HEK293 (cell line): ENCODE results near the gene LIPE.

Source experiments
- HOXA7 ChIP-seq: sonication (generic); formaldehyde crosslinking; IDR thresholded peaks from 2 replicates; pipeline ENCODE4 v1.8.1; 2022; ENCODE audit warnings: missing genetic modification reagents, borderline replicate concordance
- REST ChIP-seq: fragments of 450-650 bp; formaldehyde crosslinking; IDR thresholded peaks from 2 replicates; pipeline ENCODE4 v1.5.1; 2016; ENCODE audit warnings: missing biosample characterization, missing genetic modification characterization
- YY1 ChIP-seq: fragments of 450-650 bp; formaldehyde crosslinking; IDR thresholded peaks from 2 replicates; pipeline ENCODE4 v1.5.1; 2018; ENCODE audit warnings: missing biosample characterization, missing genetic modification characterization
- ZFP41 ChIP-seq: fragments of 450-650 bp; formaldehyde crosslinking; IDR thresholded peaks from 2 replicates; pipeline ENCODE4 v1.5.1; 2016; ENCODE audit warnings: missing biosample characterization, missing genetic modification characterization, borderline replicate concordance
- ZNF292 ChIP-seq: fragments of 450-650 bp; formaldehyde crosslinking; IDR thresholded peaks from 2 replicates; pipeline ENCODE4 v1.5.1; 2016; ENCODE audit warnings: low read depth, missing biosample characterization, missing genetic modification characterization, borderline replicate concordance
- ZNF324 ChIP-seq: fragments of 450-650 bp; formaldehyde crosslinking; IDR thresholded peaks from 2 replicates; pipeline ENCODE4 v1.5.1; 2016; ENCODE audit warnings: missing biosample characterization, missing genetic modification characterization
- ZNF354C ChIP-seq: fragments of 450-650 bp; formaldehyde crosslinking; IDR thresholded peaks from 2 replicates; pipeline ENCODE4 v1.5.1; 2016; ENCODE audit warnings: missing biosample characterization, missing genetic modification characterization, low read depth, borderline replicate concordance
- ZNF423 ChIP-seq: fragments of 450-650 bp; formaldehyde crosslinking; IDR thresholded peaks from 2 replicates; pipeline ENCODE4 v1.5.1; 2016; ENCODE audit warnings: missing biosample characterization, missing genetic modification characterization
- TF ChIP-seq, protein P1 (sequence below): fragments of 450-650 bp; formaldehyde crosslinking; IDR thresholded peaks from 2 replicates; pipeline ENCODE4 v1.5.1; 2016; ENCODE audit warnings: missing biosample characterization, missing genetic modification characterization
- TF ChIP-seq, protein P2 (sequence below): fragments of 450-650 bp; IDR thresholded peaks from 2 replicates; pipeline ENCODE4 v1.5.1; 2018; ENCODE audit warnings: missing biosample characterization, mild to moderate bottlenecking, missing genetic modification characterization
- TF ChIP-seq, protein P3 (sequence below): fragments of 450-650 bp; formaldehyde crosslinking; IDR thresholded peaks from 2 replicates; pipeline ENCODE4 v1.5.1; 2016; ENCODE audit warnings: missing biosample characterization, missing genetic modification characterization

- TF ChIP-seq, protein P1, sequence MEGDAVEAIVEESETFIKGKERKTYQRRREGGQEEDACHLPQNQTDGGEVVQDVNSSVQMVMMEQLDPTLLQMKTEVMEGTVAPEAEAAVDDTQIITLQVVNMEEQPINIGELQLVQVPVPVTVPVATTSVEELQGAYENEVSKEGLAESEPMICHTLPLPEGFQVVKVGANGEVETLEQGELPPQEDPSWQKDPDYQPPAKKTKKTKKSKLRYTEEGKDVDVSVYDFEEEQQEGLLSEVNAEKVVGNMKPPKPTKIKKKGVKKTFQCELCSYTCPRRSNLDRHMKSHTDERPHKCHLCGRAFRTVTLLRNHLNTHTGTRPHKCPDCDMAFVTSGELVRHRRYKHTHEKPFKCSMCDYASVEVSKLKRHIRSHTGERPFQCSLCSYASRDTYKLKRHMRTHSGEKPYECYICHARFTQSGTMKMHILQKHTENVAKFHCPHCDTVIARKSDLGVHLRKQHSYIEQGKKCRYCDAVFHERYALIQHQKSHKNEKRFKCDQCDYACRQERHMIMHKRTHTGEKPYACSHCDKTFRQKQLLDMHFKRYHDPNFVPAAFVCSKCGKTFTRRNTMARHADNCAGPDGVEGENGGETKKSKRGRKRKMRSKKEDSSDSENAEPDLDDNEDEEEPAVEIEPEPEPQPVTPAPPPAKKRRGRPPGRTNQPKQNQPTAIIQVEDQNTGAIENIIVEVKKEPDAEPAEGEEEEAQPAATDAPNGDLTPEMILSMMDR (tag by site-specific recombination), result no peak
- TF ChIP-seq ZNF324 (tag by site-specific recombination) (no peak), ZNF423 (tag by site-specific recombination) (no peak), HOXA7 (CRISPR knock-in tag) (no peak), REST (tag by site-specific recombination) (no peak), YY1 (tag by site-specific recombination) (no peak), ZNF354C (tag by site-specific recombination) (no peak), ZFP41 (tag by site-specific recombination) (no peak), ZNF292 (no peak)
- TF ChIP-seq, protein P2, sequence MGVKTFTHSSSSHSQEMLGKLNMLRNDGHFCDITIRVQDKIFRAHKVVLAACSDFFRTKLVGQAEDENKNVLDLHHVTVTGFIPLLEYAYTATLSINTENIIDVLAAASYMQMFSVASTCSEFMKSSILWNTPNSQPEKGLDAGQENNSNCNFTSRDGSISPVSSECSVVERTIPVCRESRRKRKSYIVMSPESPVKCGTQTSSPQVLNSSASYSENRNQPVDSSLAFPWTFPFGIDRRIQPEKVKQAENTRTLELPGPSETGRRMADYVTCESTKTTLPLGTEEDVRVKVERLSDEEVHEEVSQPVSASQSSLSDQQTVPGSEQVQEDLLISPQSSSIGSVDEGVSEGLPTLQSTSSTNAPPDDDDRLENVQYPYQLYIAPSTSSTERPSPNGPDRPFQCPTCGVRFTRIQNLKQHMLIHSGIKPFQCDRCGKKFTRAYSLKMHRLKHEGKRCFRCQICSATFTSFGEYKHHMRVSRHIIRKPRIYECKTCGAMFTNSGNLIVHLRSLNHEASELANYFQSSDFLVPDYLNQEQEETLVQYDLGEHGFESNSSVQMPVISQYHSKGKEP, result no peak
- TF ChIP-seq, protein P3, sequence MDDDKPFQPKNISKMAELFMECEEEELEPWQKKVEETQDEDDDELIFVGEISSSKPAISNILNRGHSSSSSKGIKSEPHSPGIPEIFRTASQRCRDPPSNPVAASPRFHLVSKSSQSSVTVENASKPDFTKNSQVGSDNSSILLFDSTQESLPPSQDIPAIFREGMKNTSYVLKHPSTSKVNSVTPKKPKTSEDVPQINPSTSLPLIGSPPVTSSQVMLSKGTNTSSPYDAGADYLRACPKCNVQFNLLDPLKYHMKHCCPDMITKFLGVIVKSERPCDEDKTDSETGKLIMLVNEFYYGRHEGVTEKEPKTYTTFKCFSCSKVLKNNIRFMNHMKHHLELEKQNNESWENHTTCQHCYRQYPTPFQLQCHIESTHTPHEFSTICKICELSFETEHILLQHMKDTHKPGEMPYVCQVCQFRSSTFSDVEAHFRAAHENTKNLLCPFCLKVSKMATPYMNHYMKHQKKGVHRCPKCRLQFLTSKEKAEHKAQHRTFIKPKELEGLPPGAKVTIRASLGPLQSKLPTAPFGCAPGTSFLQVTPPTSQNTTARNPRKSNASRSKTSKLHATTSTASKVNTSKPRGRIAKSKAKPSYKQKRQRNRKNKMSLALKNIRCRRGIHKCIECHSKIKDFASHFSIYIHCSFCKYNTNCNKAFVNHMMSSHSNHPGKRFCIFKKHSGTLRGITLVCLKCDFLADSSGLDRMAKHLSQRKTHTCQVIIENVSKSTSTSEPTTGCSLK, result no peak
Observed at GRCh38 chr19:42407816-42408175, 19.4 kb downstream of the LIPE start.
